Left hindlimb (tissue), 1 donor: Measurements from ENCODE around the gene SGF29.
"Not testable (repeated sequence)": the region's sequence is repeated elsewhere in the genome, so short reads cannot be mapped to it uniquely, and the experiment has no call there.

Experiments used
- DNase-seq: peaks from one replicate; pipeline ENCODE4 v3.0.0-alpha.2; 2018

The SGF29 gene

DNA sequence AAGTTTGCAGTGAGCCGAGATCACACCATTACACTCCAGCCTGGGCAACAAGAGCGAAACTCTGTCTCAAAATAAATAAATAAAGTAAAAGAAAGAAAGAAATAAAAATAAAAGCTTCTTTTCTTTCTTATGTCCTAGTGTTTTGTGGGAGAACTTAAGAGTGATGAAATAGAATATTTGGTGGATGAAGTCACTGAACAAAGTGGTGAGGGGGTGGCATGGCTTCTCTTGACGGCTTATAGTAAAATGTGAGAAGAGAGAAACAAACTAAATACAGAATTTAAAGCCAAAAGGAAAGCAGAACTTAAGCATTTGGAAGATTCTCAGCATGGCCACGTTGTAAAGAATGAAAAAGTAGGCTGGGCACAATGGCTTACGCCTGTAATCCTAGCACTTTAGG is 15.3 kb downstream of the SGF29 start:
- DNase-seq = no peak

DNA sequence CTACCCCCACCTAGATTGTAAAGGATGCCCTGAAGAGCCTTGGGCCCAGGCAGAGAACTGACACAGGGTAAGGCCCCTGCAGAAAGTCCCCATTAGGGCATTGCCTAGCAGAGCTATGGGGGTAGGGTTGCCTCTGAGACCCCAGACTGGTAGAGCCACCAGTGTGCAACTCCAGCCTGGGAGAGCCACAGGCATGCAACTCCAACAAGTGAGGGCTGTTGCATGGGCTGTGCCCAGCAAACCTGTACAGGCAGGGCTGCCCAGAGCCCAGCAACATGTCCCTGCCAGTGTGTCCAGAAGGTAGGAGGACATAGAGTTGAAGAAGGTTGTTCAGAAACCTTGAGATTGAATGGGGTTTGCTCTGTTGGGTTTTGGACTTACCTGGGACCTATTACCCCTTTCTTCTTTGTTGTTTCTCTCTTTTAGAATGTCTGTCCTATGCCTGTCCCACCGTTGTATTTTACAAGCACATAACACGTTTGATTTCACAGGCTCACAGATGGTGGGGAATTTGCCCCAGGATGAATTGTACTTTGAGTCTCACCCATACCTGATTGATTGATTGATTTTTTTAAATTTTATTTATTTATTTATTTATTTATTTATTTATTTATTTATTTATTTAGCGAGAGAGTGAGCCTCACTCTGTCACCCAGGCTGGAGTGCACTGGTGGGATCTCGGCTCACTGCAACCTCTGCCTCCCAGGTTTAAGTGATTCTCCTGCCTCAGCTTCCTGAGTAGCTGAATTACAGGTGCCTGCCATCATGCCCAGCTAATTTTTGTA is 16.4 kb downstream of the SGF29 start:
- no peak for DNase-seq

DNA sequence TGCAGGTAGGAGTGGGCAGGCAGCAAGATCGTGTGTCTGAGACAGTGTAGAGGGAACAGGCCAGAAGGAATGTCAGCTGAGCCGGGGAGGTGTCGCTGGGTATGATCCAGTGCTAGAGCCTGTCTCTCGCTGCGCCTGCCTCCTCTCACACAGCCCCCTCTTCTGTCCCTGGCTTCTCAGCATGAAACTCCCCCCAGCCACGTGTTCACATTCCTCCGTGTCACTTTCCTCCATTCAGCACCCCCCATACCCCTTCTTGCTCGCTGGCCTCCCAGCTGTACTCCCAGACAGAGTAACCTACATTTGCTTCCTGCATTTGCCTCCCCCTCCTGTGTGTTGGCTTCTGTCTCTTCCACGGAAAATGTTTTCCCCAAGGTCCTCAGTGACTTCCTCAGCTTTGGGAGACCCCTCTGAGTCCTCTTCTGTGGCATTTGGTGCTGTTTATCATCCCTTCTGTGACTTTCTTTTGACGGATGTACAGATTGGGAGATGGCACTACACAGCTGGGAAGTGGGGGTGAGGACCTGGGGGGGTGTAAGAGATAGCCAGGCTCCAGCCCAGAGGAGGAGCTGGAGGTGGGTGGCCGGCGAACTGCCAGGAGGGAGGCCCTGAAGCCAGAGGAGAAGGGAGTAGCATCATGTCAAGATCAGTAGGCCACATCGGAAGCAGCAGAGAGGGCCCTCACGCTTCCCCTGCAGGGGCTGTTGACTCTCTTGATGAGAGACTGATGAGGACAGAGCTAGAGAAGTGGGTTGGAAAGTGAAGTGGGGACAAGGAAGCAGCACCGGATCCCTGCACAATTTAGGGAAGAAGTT is 19.2 kb downstream of the SGF29 start:
- peak; percentile 81 for DNase-seq

- no peak for DNase-seq
Observed at GRCh38 chr16:28573738-28574718, 20.3 kb downstream of the SGF29 start.

DNA sequence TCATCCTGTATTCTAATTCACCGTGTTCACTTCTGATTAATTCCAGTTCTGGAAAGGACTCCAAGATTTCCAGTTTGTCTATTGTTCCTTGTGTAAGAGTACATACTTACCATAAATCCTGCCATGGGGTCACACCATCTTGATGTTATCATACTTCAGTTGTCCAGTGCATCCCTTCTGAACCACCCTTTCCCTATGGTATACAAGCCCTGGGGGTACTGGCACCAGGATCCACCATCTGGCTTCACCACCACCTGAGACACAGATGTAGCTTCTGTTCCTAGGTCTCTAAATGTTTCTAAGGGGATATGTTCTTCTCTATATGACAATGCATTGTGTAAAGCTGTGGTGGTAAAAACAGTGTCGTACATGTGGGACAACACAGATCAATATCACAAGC is 21.2 kb downstream of the SGF29 start:
- no peak for DNase-seq

DNA sequence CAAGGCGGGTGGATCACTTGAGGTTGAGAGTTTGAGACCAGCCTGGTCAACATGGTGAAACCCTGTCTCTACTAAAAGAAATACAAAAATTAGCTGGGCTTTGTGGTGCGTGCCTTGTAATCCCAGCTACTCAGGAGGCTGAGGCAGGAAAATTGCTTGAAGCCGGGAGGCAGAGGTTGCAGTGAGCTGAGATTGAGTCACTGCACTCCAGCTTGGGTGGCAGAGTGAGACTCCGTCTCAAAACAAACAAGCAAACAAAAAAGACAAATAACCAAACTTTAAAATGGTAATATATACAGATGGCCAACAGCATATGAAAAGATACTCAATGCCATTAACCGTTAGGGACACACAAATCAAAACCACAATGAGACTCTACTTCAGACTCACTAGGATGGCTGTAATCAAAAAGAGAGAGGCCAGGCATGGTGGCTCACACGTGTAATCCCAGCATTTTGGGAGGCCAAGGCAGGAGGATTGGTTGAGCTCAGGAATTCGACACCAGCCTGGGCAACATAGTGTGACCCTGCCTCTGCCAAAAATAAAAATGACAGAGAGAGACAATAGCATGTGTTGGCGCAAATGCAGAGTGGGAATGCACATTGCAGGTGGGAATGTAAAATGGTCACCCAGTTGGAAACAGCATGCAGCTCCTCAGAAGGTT is 21.9 kb downstream of the SGF29 start:
- no peak for DNase-seq

DNA sequence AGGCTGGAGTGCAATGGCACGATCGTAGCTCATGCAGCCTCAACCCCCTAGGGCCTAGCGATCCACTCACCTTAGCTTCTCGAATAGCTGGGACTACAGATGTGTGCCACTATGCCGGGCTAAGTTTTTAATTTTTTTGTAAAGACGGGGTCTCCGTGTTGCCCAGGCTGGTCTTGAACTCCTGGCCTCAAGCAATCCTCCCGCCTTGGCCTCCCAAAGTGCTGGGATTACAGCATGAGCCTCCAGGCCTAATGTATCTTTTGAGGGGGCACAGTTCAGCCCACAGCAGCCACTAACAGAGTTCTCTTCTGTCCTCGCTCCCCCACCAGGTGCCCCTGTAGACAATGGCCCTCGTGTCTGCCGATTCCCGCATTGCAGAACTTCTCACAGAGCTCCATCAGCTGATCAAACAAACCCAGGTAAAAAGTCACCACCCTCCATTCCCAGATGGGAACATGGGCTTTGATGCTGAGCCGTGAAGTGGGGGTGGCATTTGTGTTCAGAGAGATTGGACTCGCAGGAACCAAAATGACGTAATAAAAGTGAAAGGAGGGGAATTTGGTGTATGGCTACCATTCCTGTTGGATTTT is 27.1 kb downstream of the SGF29 start:
- no peak for DNase-seq

DNA sequence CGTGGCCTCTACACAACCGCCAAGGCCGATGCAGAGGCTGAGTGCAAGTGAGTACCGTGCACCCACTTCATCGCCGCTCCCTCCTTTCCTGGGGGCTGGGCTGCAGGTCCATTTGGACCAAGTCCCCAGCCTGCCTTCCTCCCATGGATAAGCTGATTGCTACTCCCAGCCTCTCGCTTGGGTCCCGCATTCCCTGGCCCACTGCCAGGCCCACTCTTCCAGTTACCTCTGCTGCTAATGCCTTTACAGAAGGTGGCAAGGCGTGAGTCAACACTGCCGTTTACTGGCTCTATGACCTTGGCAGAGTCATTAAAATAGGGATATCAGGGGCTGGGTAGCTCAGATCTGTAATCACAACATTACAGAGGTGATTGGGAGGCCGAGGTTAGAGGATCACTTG is 32.0 kb downstream of the SGF29 start:
- DNase-seq = no peak

- no peak for DNase-seq
Observed at GRCh38 chr16:28586466-28586865, 32.7 kb downstream of the SGF29 start.

DNA sequence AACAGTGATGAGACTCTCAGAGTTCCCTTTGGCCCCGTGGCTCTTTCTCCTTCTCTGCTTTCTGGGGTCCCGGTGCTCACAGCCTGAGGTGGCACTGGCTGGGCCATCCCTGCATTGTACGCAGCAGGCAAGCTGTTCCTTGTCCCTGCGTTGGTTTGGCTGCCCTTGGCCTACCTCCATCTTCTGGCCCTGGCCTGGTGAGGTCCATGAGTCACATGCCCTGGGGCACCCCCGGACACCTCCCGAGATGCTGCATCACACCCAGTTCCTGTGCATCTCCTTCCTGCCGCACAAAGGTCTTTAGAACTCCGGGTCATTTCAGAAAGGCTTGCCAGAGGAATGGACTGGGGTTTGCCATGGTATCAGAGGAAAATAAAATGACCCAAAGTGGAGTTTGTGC is 33.7 kb downstream of the SGF29 start:
- no peak for DNase-seq

- no peak for DNase-seq
Observed at GRCh38 chr16:28589069-28589468, 35.3 kb downstream of the SGF29 start.

DNA sequence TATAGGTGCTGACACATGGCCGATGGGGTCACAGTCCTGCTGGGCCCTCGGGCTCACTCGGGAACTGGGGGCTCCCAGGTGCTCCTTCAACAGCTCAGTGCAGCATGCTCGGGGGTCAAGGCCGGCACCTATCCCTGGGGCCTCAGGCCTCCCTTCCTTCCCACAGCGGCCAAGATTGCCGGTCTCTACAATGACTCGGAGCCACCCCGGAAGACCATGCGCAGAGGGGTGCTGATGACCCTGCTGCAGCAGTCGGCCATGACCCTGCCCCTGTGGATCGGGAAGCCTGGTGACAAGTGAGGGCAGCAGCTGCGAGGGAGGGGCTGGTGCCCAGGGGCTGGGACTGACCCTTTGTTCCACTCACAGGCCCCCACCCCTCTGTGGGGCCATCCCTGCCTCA is 36.2 kb downstream of the SGF29 start:
- no peak for DNase-seq

- DNase-seq = no peak
Observed at GRCh38 chr16:28590384-28591340, 36.9 kb downstream of the SGF29 start.

DNA sequence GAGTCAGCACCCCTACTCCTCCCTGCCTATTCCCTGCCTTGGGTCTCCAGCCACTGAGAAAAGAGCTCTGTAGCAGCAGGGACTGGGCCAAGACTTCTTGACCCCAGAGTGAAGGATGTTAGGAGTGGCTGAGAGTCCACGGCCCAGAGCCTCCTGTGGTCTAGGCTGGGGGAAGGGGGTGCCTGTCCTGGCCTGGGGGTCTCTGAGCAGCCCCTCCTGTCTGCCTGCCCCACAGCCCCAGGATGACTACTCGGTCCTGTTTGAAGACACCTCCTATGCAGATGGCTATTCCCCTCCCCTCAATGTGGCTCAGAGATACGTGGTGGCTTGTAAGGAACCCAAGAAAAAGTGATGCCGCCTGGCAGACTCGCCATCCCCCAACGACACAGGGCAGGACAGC is 37.6 kb downstream of the SGF29 start:
- no peak for DNase-seq

- no peak for DNase-seq
Observed at GRCh38 chr16:28592511-28592910, 38.8 kb downstream of the SGF29 start.

DNA sequence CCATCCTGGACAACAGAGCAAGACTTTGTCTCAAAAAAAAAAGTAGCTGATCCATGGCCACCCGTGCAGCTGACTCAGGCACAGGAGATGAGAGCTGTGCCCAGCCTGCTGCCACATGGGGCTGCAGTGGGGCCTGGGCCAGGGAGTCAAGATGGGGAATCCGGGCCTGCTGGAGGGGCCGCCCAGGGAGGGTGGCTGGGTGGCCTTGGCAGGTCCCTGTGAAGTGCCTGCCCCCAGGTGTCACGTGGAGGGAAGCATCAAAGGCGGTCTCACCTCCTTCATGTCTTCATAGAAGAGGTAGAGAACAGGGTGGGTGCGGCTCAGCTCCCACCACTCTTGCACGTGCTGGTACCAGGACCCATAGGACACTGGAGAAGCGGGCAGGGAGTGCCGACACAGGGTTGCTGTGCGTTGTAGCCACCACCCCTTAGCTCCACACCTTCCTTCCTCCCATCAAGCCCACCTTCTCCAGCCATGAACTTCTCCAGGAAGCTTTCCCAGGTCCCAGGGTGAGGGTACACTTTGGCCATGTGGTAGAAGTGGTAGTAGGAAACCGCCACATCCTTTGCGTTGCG is 39.3 kb downstream of the SGF29 start:
- DNase-seq = no peak

GRCh38 chr16:28595451-28595850 is 41.7 kb downstream of the SGF29 start:
- not testable (repeated sequence) for DNase-seq

DNA sequence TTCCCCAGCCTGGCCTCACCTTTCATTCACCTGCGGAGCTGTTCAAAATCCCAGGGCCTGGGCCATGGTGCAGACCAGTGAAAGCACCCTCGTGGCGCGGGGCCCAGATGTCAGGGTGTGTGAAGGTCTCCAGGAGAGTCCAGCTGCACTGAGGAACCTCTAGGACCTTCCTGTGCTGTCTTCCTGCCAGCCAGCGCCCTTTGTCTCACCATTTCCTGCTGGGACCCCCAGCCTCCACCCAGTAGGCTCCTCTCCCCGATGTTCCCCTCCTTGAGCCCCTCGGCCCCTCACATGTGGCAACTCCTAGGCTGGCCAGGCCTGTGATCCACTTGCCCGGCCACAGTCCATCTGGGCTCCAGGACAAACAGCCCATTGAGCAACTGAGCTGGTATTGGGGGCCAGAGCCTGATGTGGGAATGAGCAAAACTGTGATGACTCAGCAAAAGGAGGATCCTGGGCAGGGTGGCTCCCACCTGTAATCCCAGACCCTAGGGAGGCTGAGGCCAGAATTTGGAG is 42.5 kb downstream of the SGF29 start:
- DNase-seq = no peak

GRCh38 chr16:28596840-28597691 is 43.3 kb downstream of the SGF29 start, which contains the start of gene SULT1A2:
Gene SULT1A2 (minus strand): TSS chr16:28597050. CDS start chr16:28595930, 1,120 bp downstream.
- no peak for DNase-seq
